NCI-H1092 (cell line): ENCODE data around the gene MIF4GD.
A peak's percentile ranks its signal among the peaks of the same experiment; 100 is the strongest.
"Not testable (repeated sequence)": the region's sequence is repeated elsewhere in the genome, so short reads cannot be mapped to it uniquely, and the experiment has no call there.

Experiments
- DNase-seq: peaks from one replicate; lab custom pipeline; 2025; lab: John Stamatoyannopoulos, UW

Gene MIF4GD

DNA sequence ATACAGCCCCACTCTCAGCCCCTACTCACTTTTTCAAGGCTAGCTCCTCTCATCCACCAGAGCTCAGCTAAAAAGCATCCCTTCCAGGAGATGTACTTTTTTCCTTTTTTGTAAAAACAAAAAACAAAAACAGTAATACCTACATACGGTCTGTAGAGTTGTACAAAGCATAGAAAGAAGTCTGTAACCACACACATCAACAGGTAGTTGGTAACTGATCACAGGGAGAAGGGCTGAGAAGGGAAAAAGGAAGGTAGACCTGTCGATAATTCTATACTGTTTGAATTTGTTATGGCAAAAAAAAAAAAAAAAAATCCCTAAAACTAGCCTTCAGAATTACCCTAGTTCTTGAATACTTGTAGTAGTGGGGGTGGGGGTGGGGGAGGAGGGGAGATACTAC lies 17.3 kb upstream of the MIF4GD start:
- no peak for DNase-seq

DNA sequence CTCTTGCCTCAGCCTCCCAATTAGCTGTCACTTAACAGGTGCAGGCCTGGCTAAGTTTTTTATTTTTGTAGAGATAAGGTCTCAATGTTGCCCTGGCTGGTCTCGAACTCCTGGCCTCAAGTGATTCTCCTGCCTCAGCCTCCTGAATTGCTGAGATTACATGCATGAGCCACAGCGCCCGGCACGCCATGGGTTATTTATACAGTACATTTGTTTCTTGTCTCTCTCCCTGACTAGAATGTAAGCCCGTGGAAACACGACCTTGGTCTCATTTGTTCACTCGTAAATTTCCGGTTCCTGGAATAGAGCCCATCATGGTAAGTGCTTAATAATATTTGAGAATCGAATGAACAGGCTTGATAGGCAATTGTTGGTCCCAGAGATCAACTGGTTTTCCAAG lies 16.2 kb upstream of the MIF4GD start:
- DNase-seq = no peak

DNA sequence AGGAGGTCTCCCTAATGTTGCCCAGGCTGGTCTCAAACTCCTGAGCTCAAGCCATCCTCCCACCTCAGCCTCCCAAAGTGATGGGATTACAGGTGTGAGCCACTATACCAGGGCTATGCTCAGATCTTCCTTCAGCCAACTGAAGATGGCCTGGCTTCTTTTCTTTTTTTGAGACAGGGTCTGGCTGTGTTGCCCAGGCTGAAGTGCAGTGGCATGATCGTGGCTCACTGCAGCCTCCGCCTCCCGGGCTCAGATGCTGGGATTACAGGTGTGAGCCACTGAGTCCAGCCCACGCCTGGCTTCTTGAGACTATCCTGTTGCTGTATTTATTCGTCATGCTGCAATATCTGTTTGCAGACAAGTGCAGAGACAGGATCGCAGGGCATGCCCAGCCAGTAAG lies 14.1 kb upstream of the MIF4GD start:
- DNase-seq = no peak

DNA sequence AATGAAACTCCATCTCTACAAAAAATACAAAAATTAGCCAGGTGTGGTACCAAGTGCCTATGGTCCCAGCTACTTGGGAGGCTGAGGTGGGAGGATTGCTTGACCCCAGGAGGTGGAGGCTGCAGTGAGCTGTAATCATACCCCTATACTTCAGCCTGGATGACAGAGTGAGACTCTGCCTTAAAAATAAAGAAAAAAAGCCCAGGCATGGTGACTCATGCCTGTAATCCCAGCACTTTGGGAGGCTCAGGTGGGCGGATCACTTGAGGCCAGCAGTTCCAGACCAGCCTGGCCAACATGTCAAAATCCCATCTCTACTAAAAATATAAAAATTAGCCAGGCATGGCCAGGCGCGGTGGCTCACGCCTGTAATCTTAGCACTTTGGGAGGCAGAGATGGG lies 9.2 kb upstream of the MIF4GD start:
- DNase-seq = not testable (repeated sequence)

DNA sequence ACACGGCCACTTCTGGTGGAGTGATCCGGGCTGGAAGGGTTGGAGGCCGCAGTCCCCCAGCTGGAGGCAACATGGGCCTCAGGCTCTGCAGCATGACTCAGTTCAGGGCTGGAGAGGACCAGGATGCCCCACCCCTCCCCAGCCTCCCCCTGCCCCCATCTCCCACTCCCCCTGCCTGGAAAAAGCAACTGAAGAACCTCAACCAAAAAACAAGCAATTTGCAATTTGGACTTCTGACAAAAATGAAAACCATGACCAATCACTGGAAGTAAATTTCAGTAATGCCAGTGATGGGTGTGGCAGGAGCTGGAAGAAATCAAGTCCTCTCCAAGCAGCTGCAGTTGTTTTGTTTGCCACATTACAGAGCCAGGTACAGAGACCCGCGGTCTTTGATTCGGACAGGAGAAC lies 6.6 kb upstream of the MIF4GD start:
- DNase-seq = no peak

DNA sequence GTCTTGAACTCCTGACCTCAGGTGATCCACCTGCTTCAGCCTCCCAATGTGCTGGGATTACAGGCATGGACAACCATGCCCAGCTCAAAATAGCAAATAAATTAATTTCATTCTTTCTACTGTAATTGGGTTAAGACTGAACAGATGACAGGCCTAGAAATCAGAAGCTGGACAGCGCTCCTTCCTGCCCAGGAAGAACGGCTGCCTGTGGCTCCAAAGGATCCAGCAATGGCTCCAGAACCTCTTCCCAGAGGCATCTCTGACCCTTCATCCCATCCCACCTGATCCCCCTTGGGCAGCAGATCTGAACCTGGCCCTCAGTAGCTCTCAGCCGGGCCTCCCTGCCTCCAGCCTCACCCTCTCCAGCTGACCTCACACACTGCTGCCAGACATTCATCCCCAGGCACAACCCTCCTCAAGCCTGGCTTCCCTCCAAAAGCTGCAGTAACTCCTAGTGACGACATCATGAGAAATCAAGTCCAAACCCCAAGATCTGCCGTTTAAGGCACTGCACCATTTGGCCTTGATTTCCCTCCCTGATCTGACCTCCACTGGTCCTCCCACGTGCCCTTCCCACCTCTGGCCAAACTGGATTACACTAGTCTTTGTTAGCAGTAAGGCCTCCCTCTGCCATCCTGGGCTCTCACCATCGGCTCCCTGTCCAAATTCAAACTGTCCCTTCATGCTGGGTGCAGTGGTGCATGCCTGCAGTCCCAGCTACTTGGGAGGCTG lies 3.1 kb upstream of the MIF4GD start:
- DNase-seq = no peak

DNA sequence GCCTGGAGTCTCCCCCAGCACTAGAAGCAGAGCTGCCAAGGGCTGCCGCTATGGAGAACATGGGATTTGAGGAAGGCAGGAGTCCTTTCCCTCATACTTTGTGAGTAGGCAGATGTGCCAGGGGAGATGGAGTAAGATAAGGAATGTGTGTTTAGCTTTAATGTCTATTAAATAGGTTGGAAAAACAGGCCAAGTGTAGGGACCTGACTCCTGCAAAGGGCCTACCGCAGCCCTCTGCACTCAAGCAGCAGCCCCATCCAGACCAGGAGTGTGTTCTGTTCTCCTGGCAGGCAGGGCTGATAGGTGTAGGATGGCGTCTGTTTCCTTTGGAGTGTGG lies 1.8 kb upstream of the MIF4GD start:
- DNase-seq = no peak

DNA sequence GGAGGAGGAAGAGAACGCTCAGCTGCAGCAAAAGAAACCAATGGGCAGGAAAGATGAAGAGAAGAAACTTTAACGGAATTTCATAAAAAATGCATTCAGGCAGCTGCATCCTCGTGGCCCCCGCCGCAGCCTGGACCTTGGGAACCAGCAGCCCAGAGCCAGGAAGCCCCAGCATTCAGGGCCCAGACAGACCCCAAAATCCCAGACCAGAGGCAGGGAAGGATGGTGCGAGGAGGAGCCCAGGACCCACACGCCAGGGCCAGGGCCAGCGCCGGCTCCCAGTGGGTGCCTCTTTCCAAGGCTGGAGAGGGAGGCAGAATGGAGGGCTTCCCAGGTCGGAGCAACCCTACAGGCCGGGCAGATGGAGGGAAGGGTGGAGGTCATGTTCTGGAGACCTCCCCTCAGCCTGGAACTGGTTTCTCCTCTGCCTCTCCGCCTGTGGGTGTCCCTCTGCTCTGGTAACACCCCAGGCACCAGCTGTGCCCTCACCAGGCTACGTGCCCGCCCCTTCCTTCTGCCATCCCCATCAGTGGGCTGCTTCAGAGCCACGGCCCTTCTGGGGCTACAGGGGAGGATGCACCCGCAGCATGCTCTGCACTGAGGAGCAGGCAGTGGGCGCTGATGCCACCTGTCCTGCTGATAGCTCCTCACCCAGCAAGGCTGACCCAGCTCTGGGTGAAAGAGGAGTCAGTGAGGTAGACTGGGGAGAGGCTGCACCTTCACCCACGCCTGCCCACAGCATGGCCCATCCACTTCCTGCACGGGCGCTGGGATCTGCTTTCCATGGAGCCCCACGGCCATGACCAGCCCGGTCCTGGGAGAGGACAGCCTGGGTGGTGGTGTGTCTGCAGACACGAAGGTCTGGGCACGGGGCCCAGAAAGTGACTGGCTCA lies 1.2 kb upstream of the MIF4GD start:
- DNase-seq = no peak

DNA sequence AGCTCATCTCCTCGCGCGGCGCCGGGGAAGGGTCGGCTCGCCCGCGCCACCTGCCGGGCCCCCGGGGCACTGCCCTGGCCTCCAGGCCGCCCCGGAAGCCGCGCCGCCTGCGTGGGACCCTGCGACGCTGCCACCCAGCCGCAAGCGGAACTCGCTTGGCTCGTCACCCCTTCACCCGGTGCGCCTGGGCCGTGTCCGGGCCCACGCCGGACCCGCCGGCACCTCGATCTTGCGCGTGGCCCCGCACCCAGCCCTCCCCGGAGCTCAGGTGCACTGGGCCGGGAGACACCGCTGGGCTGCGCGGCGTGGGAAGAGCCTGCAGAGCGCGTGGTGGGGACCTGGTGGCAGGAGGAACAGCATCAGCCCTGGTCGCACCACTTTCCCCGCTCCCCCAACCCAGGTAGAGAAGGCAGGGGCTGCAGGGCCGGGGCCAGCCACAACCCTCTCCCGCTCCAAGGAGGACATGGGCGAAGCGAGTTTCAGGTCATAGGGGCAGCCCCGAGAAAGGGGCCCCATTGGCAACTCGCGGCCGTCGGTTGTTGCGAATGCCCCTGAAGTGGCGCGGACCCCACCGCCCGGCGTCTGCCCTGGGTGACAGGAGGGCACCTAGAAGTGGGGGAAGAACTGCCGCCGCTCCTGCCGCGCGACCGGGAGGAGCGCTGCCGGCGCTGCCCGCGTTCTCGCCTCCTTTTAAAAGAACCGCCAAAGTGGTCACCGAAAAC lies 363 bp upstream of the MIF4GD start:
- DNase-seq = peak; percentile 63

DNA sequence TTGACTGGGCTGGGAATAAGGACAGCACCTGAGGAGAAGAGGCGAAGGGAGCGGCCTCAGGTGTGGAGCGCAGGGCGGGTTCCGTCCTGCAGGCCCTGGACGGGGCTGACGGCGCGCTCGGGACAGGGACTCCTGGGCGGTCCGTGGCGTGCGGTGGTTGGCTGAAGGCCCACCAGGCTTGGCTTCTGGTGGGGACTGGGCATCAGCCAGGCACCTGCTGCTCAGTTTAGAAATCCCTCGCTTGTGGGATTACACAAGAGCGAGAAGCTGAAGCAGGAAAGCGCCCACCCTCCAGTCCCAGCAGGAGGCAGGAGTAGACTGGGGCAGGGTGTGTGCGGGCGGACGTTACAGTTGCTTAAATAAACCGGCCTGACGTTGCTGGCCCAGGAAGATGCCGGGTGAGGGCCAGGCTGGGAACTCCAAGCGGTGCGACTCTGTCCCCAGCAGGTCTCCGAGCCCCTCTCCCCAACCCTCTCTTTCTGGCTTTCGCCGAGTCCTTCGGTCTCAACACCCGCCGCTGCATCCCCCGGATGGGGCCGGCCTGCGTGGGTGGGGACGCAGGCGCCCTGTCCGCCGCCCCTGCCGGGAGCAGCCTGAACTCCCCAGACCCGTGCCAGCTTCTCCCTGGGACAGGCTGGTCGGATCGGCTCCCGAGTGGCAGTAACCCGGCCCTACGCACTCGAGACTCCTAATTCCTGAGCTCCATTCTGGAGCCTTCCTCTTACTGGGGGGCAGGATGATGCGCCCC lies 639 bp downstream of the MIF4GD start:
- peak; percentile 22 for DNase-seq

DNA sequence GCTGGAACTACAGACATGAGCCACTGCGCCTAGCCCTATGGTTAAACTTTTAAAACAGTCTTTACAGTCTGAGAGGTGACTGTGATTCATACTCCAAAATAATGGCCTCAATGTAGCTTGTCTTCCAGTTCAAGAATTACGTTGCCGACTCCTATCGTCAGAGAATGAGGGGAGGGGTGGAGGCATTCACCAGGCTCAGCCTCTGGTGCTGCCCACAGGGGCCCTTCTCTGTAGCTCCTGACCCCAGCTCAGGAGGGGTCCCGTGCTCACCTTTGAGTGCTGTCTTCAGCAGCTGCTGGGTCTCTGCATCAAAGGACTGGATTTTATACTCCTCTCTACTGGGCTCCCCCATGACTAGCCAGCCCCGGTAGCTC lies 1.2 kb downstream of the MIF4GD start:
- no peak for DNase-seq

DNA sequence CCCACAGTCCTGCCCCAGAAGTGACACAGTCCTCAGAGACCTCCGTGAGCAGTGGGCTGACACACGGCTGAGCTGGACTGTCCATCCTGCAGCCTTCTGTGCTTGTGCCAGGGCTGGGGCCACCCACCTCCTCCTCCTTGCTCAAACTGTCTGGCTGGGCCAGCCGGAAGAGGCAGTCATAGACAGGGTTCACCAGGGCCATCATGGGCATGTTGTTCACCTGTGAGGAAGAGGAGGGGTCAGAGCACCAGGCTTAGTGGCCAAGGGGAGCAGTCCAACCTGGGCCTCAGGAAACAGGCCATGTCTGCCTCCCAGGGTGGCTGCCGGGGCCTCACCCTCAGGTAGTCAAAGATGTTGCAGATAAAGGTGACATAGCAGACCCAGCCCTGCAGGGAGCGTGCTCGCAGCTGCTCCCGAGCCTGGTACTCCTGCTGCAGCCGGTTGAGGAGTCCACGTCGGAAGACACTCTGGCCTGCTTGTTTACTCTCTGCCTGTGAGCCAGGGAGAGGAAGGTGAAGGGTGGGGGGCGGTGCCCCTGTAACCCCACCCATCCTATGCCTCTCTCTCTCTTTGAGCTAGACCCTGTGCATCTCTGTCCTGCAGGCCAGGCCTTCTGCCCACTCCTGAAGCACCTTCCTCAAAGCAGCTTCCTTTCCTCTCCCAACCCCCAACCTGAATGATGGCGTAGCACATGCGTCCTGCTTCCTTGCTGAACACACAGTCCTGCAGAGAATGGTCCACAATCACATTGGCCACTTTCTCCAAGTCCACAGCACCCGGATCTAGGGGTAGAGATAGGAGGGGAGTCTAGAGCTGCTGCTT lies 3.4 kb downstream of the MIF4GD start:
- no peak for DNase-seq

DNA sequence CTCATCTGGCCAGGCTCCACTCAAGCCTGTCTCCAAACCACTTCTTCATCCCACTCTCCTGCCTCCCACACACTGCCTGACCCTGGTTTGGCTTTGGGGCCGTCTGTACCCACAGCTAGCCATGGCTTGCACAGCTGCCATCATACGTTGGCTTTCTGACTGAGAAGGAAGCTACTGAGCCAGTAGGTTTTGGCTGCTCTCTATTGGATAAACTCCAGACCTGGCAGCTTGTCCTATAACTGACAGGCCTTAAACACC lies 3.9 kb downstream of the MIF4GD start:
- no peak for DNase-seq

DNA sequence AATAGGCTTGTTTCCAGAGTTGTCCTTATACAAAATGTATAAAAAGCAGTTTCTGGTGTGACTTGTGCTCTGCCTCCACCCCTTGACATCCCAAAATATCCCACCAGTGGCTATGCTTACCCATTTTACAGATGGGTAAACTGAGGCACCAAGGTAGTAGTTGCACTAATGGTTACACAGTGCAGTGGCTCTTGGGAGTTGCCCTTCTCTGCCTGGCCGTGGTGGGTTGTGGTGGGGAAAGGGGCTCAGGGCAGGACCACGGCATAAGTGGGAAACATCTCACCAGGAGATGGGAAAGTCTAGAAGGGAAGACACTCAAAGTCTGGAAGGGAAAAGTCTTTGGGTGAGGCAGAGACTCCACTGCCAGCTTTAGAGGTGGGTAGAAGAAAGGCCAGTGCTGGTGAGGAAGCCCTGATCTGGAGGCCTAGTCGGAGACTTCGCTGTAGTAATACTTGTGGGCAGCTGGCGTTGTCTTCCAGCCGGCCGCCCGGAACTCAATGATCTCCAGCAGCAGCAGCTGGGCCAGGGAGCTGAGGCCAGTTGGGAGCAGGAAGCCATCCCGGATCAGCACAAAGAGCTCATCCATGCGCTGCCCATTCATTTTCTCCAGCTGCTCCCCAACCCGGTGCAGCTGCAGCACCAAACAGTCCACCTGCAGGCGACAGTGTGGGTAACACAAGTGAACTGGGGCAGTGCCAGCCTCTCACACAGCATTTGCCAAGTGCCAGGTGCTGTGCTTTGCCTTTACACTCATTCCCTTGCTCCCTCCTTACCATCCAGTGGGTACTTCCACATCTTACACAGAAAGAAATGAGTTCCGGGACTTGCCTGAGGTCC lies 4.5 kb downstream of the MIF4GD start:
- peak; percentile 45 for DNase-seq

DNA sequence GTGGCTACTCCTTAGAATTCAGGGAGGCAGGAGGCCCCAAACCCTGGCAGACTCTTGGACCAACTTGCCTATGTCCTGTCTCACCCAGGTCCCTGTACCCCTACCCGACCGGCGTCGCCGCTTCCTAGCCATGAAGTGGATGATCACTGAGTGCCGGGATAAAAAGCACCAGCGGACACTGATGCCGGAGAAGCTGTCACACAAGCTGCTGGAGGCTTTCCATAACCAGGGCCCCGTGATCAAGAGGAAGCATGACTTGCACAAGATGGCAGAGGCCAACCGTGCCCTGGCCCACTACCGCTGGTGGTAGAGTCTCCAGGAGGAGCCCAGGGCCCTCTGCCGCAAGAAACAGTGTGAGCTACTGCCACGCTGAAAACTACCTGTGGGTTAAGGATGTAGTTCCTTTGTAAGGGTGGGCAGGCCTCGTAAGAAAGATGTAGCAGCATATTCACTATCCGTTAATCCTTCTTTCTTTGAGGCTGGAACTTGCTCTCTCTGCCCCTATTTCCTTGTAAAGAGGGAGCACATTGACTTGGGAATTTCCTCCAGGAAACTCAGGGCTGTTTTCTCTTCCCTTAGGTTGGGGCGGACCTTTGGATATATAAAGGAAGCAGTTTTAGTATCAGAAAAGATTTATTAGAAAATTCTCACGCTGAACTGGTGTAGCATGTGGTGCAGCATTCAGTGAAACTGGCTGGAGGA lies 5.3 kb downstream of the MIF4GD start:
- no peak for DNase-seq

DNA sequence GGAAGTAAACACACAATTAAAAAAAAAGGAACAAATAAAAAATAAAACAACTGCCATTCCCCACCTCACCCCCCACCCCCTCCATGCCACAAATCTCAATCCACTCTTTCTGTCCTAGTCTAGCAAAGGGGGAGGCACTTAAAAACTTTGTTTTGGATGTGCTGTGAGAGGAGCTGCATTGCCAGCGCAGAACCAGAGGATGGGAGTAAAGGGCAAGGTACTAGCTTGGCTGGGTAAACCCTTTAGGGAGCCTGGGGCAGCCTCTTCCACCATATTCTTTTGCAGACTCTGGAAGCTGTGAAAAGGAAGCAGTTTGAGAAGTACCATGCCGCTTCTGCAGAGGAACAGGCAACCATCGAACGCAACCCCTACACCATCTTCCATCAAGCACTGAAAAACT lies 8.0 kb downstream of the MIF4GD start:
- no peak for DNase-seq

DNA sequence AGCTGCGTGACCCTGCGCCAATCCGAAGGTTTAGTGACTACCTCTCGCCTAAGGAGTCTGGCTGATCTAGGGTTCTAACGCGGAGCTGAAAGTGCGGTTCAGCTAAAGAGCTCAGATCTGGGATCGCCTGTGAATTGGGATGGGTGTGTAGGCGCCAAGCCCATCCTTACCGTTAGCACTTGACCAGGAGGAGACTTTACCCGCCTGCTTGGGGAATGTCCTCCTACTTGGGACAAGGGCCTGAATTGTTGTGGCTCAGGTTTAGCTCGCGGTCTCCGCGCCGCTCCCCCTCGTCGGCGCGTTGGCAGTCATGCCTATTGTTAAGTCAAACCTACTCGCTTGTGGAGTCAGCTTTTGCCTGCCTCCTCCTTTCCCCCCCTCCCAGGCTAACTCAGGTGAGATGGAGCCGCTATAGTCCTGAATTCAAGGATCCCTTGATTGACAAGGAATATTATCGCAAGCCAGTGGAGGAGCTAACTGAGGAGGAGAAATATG lies 8.9 kb downstream of the MIF4GD start:
- no peak for DNase-seq

DNA sequence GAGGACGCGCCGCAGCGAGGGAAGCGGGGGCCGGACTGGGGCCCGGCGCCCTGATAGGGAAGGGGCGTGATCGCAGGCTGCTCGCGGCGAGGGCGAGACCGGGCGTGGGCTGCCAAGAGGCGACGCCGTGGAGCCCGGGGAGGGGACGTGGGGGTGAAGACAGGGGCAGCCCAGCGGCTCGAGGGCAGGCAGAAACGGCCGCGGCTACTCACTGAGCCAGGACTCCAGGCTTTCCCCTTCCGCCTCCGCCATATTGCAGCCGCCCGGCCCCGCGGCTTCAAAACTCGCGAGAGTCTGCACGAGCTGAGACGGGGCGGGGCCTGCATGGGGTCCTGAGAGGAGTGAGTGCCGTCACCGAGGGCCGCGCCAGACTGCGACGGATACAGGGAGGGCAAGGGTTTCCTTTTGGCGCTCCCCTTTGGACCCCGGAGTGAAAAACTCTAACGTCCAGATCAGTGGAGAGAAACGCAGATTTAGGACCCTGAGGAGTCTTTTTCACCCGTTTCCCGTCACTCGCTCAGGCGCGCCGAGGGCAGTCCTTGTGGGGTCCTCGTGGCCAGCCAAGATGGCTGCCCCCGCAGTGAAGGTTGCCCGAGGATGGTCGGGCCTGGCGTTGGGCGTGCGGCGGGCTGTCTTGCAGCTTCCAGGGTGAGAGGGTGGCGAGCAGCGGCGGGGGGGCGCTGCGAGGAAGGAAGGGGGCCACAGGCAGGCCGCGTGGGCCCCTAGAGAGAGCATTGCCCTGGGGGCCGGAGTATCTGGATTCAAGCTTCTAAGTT lies 9.5 kb downstream of the MIF4GD start, which contains the start of the genes GGA3 and MRPS7:
TSS of gene GGA3 (minus strand) at position 271 of the 776 bp plus-strand sequence. CDS start at position 252, 19 bp downstream.
TSS of gene MRPS7 (plus strand) at position 544 of the 776 bp plus-strand sequence. CDS start at position 566, 22 bp downstream.
- DNase-seq = peak; percentile 92
